ENCODE data around the gene SORT1. TPM values are rescaled to one million over a fixed set of nuclear protein-coding genes. Genes with fewer than 3 reads are reported as not detected.
A peak's percentile ranks its signal among the peaks of the same experiment; 100 is the strongest.

Gene SORT1
- total RNA-seq, 1 experiment from 2014 or later: 9.2 TPM

DNA sequence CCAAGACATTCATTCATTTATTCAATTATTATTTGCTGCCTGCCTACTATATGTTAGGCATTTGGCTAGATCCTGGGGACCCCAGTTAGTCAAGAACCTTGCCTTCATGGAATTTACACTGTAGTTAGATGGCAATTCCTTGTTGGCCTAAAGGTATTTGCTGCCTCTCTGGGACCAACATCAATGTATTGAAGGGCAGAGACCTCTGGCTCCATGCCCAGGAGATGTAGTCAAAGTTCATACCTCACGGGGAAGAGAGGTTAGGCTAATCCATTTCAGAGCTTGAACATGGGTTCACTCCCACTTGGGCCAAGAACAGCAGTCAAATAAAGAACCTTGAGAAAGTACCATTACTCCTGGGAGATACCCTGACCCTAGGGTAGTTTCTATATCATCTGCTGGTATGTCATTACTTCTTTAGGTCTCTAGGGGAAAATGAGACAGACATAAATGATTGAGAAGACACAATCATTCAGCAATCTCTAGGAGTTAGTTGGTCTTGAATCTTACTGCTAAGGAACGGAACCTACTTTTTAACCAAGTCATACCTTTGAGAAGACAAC lies 32.0 kb downstream of the SORT1 start:
- intact Hi-C loops (cut with micrococcal nuclease): no loop called here
- Histone ChIP-seq H3K27me3 (ENCODE audit: low read length) (no peaks in the 10 kb centered on the region), H3K9me3 (ENCODE audit: low read length) (no peaks in the 10 kb centered on the region), H3K36me3 (ENCODE audit: low read depth, low read length) (no peaks in the 10 kb centered on the region), H3K9ac (ENCODE audit: low read length) (no peak overlapping the region), H3K4me2 (ENCODE audit: low read length) (no peak overlapping the region), H3K4me1 (ENCODE audit: insufficient read depth, low read length) (peaks cover 27% of the 10 kb centered on the region), H3K9me2 (replicated peaks; ENCODE audit: low read length) (no peaks in the 10 kb centered on the region), H3K79me2 (ENCODE audit: low read length) (no peaks in the 10 kb centered on the region), H2AFZ (ENCODE audit: low read length) (no peak overlapping the region), H4K20me1 (ENCODE audit: low read length) (no peaks in the 10 kb centered on the region), H3K27ac (ENCODE audit: low read length) (no peak overlapping the region), H3K4me3 (ENCODE audit: low read length) (no peak overlapping the region), H3F3A (ENCODE audit: low read length, unreplicated experiment) (no peaks in the 10 kb centered on the region)
- ChIA-PET CTCF (no interaction called here), POLR2A (ENCODE audit: unreplicated experiment) (no interaction called here)
- ATAC-seq (no peak), DNase-seq (no peak)
- TF ChIP-seq, protein P1, sequence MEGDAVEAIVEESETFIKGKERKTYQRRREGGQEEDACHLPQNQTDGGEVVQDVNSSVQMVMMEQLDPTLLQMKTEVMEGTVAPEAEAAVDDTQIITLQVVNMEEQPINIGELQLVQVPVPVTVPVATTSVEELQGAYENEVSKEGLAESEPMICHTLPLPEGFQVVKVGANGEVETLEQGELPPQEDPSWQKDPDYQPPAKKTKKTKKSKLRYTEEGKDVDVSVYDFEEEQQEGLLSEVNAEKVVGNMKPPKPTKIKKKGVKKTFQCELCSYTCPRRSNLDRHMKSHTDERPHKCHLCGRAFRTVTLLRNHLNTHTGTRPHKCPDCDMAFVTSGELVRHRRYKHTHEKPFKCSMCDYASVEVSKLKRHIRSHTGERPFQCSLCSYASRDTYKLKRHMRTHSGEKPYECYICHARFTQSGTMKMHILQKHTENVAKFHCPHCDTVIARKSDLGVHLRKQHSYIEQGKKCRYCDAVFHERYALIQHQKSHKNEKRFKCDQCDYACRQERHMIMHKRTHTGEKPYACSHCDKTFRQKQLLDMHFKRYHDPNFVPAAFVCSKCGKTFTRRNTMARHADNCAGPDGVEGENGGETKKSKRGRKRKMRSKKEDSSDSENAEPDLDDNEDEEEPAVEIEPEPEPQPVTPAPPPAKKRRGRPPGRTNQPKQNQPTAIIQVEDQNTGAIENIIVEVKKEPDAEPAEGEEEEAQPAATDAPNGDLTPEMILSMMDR (conservative IDR thresholded peaks at IDR 0.05; ENCODE audit: low read depth, low read length): no peak
- TF ChIP-seq EZH2phosphoT487 (IDR thresholded peaks at IDR 0.05; ENCODE audit: borderline replicate concordance, low read length) (no peak), EZH2 (IDR thresholded peaks at IDR 0.05; ENCODE audit: low read length, unreplicated experiment) (no peak)
- BruUV-seq (replicated peaks): no TSS peak

DNA sequence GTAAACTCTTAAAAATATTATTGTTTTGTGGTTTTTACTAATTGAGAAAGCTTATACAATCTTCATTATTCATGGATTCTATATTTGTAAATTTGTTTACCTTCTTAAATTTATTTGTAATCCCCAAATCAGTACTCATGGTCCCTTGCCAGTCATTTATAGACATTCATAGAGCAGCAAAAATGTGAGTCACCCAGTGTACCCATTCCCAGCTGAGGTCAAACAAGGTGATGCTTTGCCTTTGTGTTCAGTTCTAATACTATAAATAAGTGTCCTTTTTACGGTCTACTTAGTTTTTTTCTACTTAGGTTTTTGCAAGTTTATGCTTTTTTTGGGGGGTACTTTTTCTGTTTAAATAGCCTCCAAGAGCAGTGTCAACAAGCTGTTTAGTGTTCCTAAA lies 36.1 kb downstream of the SORT1 start:
- CTCF ChIA-PET: no interaction called here
- peak overlapping the region; percentile 12; the same call in 1 of the 2 replicates for H3K4me2 ChIP-seq (ENCODE audit: low read length)
- H3K36me3 ChIP-seq (ENCODE audit: low read depth, low read length): no peaks in the 10 kb centered on the region
- peaks cover 14% of the 10 kb centered on the region for H3K4me1 ChIP-seq (ENCODE audit: insufficient read depth, low read length)
- TF ChIP-seq EZH2 (IDR thresholded peaks at IDR 0.05; ENCODE audit: low read length, unreplicated experiment): no peak
- no peak for TF ChIP-seq EZH2phosphoT487 (IDR thresholded peaks at IDR 0.05; ENCODE audit: borderline replicate concordance, low read length)
- TF ChIP-seq, protein P1 (conservative IDR thresholded peaks at IDR 0.05; ENCODE audit: low read depth, low read length): no peak
- no peaks in the 10 kb centered on the region for H3K9me2 ChIP-seq (replicated peaks; ENCODE audit: low read length)
- POLR2A ChIA-PET (ENCODE audit: unreplicated experiment): interaction anchor here (0.6 kb wide), 1 partner anchor 50 kb away, joined by 17 read pairs; no protein-coding TSS in a partner anchor
- H4K20me1 ChIP-seq (ENCODE audit: low read length): no peaks in the 10 kb centered on the region
- H3K27ac ChIP-seq (ENCODE audit: low read length): no peak overlapping the region
- intact Hi-C loops (cut with micrococcal nuclease): loop anchor here (5.0 kb wide), 1 partner anchor 36 kb away; the partner anchor contains the start of gene SORT1
- no peaks in the 10 kb centered on the region for H3K27me3 ChIP-seq (ENCODE audit: low read length)
- no peaks in the 10 kb centered on the region for H3F3A ChIP-seq (ENCODE audit: low read length, unreplicated experiment)
- peak; percentile 65 for DNase-seq
- H3K79me2 ChIP-seq (ENCODE audit: low read length): no peaks in the 10 kb centered on the region
- no peaks in the 10 kb centered on the region for H3K9me3 ChIP-seq (ENCODE audit: low read length)
- no peak overlapping the region for H3K9ac ChIP-seq (ENCODE audit: low read length)
- no TSS peak for BruUV-seq (replicated peaks)
- no peak overlapping the region for H3K4me3 ChIP-seq (ENCODE audit: low read length)
- H2AFZ ChIP-seq (ENCODE audit: low read length): no peak overlapping the region
- peak; percentile 90 for ATAC-seq

DNA sequence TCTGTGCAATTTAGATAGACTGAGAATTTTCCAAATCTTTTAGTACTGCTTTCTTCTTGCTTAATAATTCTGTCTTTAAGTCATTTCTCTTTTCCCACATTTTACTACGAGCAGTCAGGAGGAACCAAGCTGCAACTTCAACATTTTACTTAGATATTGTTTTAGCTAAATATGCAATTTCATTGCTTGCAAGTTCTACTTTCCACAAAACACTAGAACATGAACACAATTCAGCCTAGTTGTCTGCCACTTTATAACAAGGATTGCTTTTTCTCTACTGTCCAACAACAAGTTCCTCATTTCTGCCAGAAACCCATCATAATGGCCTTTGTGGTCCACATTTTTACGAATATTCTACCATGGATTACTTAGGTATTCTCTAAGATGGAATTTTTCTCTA lies 36.6 kb downstream of the SORT1 start:
- no peaks in the 10 kb centered on the region for H3K79me2 ChIP-seq (ENCODE audit: low read length)
- H3K4me2 ChIP-seq (ENCODE audit: low read length): no peak overlapping the region; the same call in 1 of the 2 replicates
- intact Hi-C loops (cut with micrococcal nuclease): loop anchor here (5.0 kb wide), 1 partner anchor 36 kb away; the partner anchor contains the start of gene SORT1
- no peak overlapping the region for H3K9ac ChIP-seq (ENCODE audit: low read length)
- H3K9me2 ChIP-seq (replicated peaks; ENCODE audit: low read length): no peaks in the 10 kb centered on the region
- DNase-seq: no peak
- no TSS peak for BruUV-seq (replicated peaks)
- no peak for ATAC-seq
- peaks cover 14% of the 10 kb centered on the region for H3K4me1 ChIP-seq (ENCODE audit: insufficient read depth, low read length)
- TF ChIP-seq, protein P1 (conservative IDR thresholded peaks at IDR 0.05; ENCODE audit: low read depth, low read length): no peak
- TF ChIP-seq EZH2 (IDR thresholded peaks at IDR 0.05; ENCODE audit: low read length, unreplicated experiment): no peak
- ChIA-PET POLR2A (ENCODE audit: unreplicated experiment) (no interaction called here), CTCF (no interaction called here)
- no peak overlapping the region for H2AFZ ChIP-seq (ENCODE audit: low read length)
- H3K27ac ChIP-seq (ENCODE audit: low read length): no peak overlapping the region
- no peaks in the 10 kb centered on the region for H3F3A ChIP-seq (ENCODE audit: low read length, unreplicated experiment)
- H3K4me3 ChIP-seq (ENCODE audit: low read length): no peak overlapping the region
- no peaks in the 10 kb centered on the region for H3K36me3 ChIP-seq (ENCODE audit: low read depth, low read length)
- no peaks in the 10 kb centered on the region for H3K27me3 ChIP-seq (ENCODE audit: low read length)
- H4K20me1 ChIP-seq (ENCODE audit: low read length): no peaks in the 10 kb centered on the region
- no peaks in the 10 kb centered on the region for H3K9me3 ChIP-seq (ENCODE audit: low read length)
